ENCODE data around the gene FMN1. TPM values are rescaled to one million over a fixed set of nuclear protein-coding genes. Genes with fewer than 3 reads are reported as not detected.

Gene FMN1
- total RNA-seq, 4 donors from 2014 or later = 32.6 to 102 (median 63.0) TPM

- DNase-seq = no peak
- in situ Hi-C loops (cut with MboI; ENCODE audit: low pct_ligation_motif_present in 1 of 4, low pct_unique_long_range_greater_than_20kb in 1 of 4, low sequenced_read_pairs in 3 of 4) = no loop called here
- intact Hi-C loops (cut with DNase I; ENCODE audit: low total_unique reads) = no loop called here
Observed at GRCh38 chr15:32807331-32807730, 387.2 kb downstream of the FMN1 start.

GRCh38 chr15:32803631-32804030, 390.9 kb downstream of the FMN1 start:
- intact Hi-C loops (cut with DNase I; ENCODE audit: low total_unique reads) (no loop called here), in situ Hi-C loops (cut with MboI; ENCODE audit: low pct_ligation_motif_present in 1 of 4, low pct_unique_long_range_greater_than_20kb in 1 of 4, low sequenced_read_pairs in 3 of 4) (no loop called here)
- Histone ChIP-seq H3K36me3 (no peaks in the 10 kb centered on the region), H3K27me3 (no peaks in the 10 kb centered on the region), H3K4me3 (no peak overlapping the region), H3K27ac (no peak overlapping the region), H3K4me1 (no peaks in the 10 kb centered on the region), H3K9me3 (no peaks in the 10 kb centered on the region)
- TF ChIP-seq EP300 (IDR thresholded peaks at IDR 0.05; ENCODE audit: low read depth) (no peak), CTCF (IDR thresholded peaks at IDR 0.05) (no peak), POLR2A (IDR thresholded peaks at IDR 0.05) (no peak)
- DNase-seq = no peak
- 80 to 89% methylated on average over 1 to 3 of the region's 3 CpGs for WGBS, 2 donors (ENCODE audit: low coverage in 1 of 2)

More at GRCh38 chr15:32807331-32807730, 387.2 kb downstream of the FMN1 start:
- 81 to 83% methylated on average over 1 of the region's 1 CpG for WGBS, 2 donors (ENCODE audit: low coverage in 1 of 2)
- TF ChIP-seq EP300 (IDR thresholded peaks at IDR 0.05; ENCODE audit: low read depth) (no peak), POLR2A (IDR thresholded peaks at IDR 0.05) (no peak), CTCF (IDR thresholded peaks at IDR 0.05) (no peak), POLR2AphosphoS5 (IDR thresholded peaks at IDR 0.05) (no peak)
- Histone ChIP-seq H3K27me3 (no peaks in the 10 kb centered on the region), H3K9me3 (no peaks in the 10 kb centered on the region), H3K4me3 (no peak overlapping the region), H3K36me3 (no peaks in the 10 kb centered on the region), H3K27ac (no peak overlapping the region), H3K4me1 (no peaks in the 10 kb centered on the region)

- Histone ChIP-seq H3K9me3 (no peaks in the 10 kb centered on the region), H3K4me3 (no peak overlapping the region), H3K27ac (no peak overlapping the region), H3K36me3 (no peaks in the 10 kb centered on the region), H3K4me1 (no peaks in the 10 kb centered on the region), H3K27me3 (no peaks in the 10 kb centered on the region)
- DNase-seq = no peak
- in situ Hi-C loops (cut with MboI; ENCODE audit: low pct_ligation_motif_present in 1 of 4, low pct_unique_long_range_greater_than_20kb in 1 of 4, low sequenced_read_pairs in 3 of 4) (no loop called here), intact Hi-C loops (cut with DNase I; ENCODE audit: low total_unique reads) (no loop called here)
- WGBS, 2 donors (ENCODE audit: low coverage in 1 of 2) = 57 to 64% methylated on average over 5 to 10 of the region's 10 CpGs
- TF ChIP-seq POLR2AphosphoS5 (IDR thresholded peaks at IDR 0.05) (no peak), POLR2A (IDR thresholded peaks at IDR 0.05) (no peak)
Observed at GRCh38 chr15:32802286-32802936, 392.1 kb downstream of the FMN1 start.

- Histone ChIP-seq H3K4me1 (no peaks in the 10 kb centered on the region), H3K27me3 (no peaks in the 10 kb centered on the region), H3K4me3 (no peak overlapping the region), H3K36me3 (peaks cover 0 to 4% (median 0%) of the 10 kb centered on the region in 4 donors), H3K9me3 (no peaks in the 10 kb centered on the region), H3K27ac (no peak overlapping the region)
- TF ChIP-seq POLR2AphosphoS5 (IDR thresholded peaks at IDR 0.05) (no peak), EP300 (IDR thresholded peaks at IDR 0.05; ENCODE audit: low read depth) (no peak), POLR2A (IDR thresholded peaks at IDR 0.05) (no peak), CTCF (IDR thresholded peaks at IDR 0.05) (no peak)
- 86 to 94% methylated on average over 4 to 6 of the region's 6 CpGs for WGBS, 2 donors (ENCODE audit: low coverage in 1 of 2)
- in situ Hi-C loops (cut with MboI; ENCODE audit: low pct_ligation_motif_present in 1 of 4, low pct_unique_long_range_greater_than_20kb in 1 of 4, low sequenced_read_pairs in 3 of 4) = loop anchor here in 1 of 4 donors (25.0 kb wide), 1 partner anchor 113 kb away; no protein-coding TSS in a partner anchor
- DNase-seq = no peak
- intact Hi-C loops (cut with DNase I; ENCODE audit: low total_unique reads) = no loop called here
Observed at GRCh38 chr15:32799936-32800535, 394.5 kb downstream of the FMN1 start.

Measured in transverse colon (tissue), 4 donors.